Lung (tissue), 16 donors: ENCODE measurements around the gene ZNF470. TPM values are rescaled to one million over a fixed set of nuclear protein-coding genes. Genes with fewer than 3 reads are reported as not detected.
A peak's percentile ranks its signal among the peaks of the same experiment; 100 is the strongest.

Experiments
- ATAC-seq: fragments of 200-7000 bp; cut with Tn5 transposase; one replicate; pipeline ENCODE4 v1.9.1; 2020; ENCODE audit warnings: moderate number of reproducible peaks; ENCODE audit not compliant: insufficient read depth, low FRiP score
- DNase-seq, 3 donors: peaks; one replicate each; pipeline ENCODE4 v3.0.0-alpha.2; 2013 to 2017
- H3K27ac ChIP-seq, 2 donors: one replicate each; pipeline ENCODE4 v1.5.1; 2013; ENCODE audit warnings: mild to moderate bottlenecking in 2 of 2, moderate library complexity in 2 of 2, control low read depth in 1 of 2, inconsistent platforms in 1 of 2, low read depth in 1 of 2, low read length in 1 of 2
- H3K27me3 ChIP-seq, 3 donors: one replicate each; pipeline ENCODE4 v1.5.1; 2013; ENCODE audit warnings: low read length in 2 of 3; ENCODE audit not compliant: control insufficient read depth in 3 of 3, insufficient read depth in 3 of 3
- H3K36me3 ChIP-seq, 4 donors: one replicate each; pipeline ENCODE4 v1.5.1; 2013; ENCODE audit warnings: low read length in 4 of 4, mild to moderate bottlenecking in 1 of 4, moderate library complexity in 1 of 4; ENCODE audit not compliant: control insufficient read depth in 4 of 4, insufficient read depth in 4 of 4
- H3K4me1 ChIP-seq, 5 donors: one replicate each; pipeline ENCODE4 v1.5.1; 2013; ENCODE audit warnings: low read length in 5 of 5, mild to moderate bottlenecking in 2 of 5, moderate library complexity in 1 of 5; ENCODE audit not compliant: control insufficient read depth in 5 of 5, insufficient read depth in 5 of 5
- H3K4me3 ChIP-seq: one replicate; pipeline ENCODE4 v1.5.1; 2013; ENCODE audit warnings: mild to moderate bottlenecking, control low read depth, moderate library complexity
- H3K9ac ChIP-seq, 2 donors: one replicate each; pipeline ENCODE4 v1.5.1; 2013; ENCODE audit warnings: low read length in 2 of 2, control low read depth in 1 of 2; ENCODE audit not compliant: insufficient read depth in 1 of 2
- H3K9me3 ChIP-seq, 4 donors: one replicate each; pipeline ENCODE4 v1.5.1; 2013; ENCODE audit warnings: low read length in 3 of 4, mild to moderate bottlenecking in 1 of 4, moderate library complexity in 1 of 4; ENCODE audit not compliant: control insufficient read depth in 4 of 4, insufficient read depth in 3 of 4
- WGBS, 2 donors: extraction: QIAGEN DNeasy Blood & Tissue Kit; methylation state at CpG; one replicate each; pipeline ENCODE4 v1.1.7; 2013; 5-methylcytosine and 5-hydroxymethylcytosine counted together
- long read RNA-seq, 5 donors: transcript quantifications; one replicate each; lab custom pipeline, GENCODE V29; 2026
- polyA plus RNA-seq, 2 donors: library from polyadenylated mRNA; stranded (reverse); fragments of 200-250 nt; gene quantifications; one replicate each; pipeline ENCODE4 v1.2.1, GENCODE V29; 2013
- total RNA-seq, 2 donors: library from RNA; depleted of rRNA in 1 of 2; stranded (reverse); fragments of >200 nt in 1 of 2; gene quantifications; one replicate each; pipeline ENCODE4 v1.2.1, GENCODE V29; 2014 to 2021
- TF ChIP-seq, protein P1 (sequence below): IDR thresholded peaks from 2 replicates; pipeline ENCODE4 v1.5.1; 2012; ENCODE audit warnings: mild to moderate bottlenecking; ENCODE audit errors: control extremely low read depth, extremely low read depth
- donor health status: control.
- donor health status: control.
- donor health status: Bipolar disorder and iron deficiency.
- donor health status: healthy.
- donor health status: DM: yes; HTN: yes; CAD: no.

Gene ZNF470
- total RNA-seq (1 to 10 TPM; 4.3 to 4.5 TPM), polyA plus RNA-seq (1 to 10 TPM; 1.2 to 2.6 TPM)
- long read RNA-seq, donor 1, full-length matches to known transcripts = 2 of 2 reads
- long read RNA-seq, donor 1, partial matches to known transcripts = 0 of 2 reads
- long read RNA-seq, donor 1, other reads (novel, unspliced or antisense) = 0 of 2 reads
- long read RNA-seq, donor 2, full-length matches to known transcripts = 2 of 2 reads
- long read RNA-seq, donor 2, partial matches to known transcripts = 0 of 2 reads
- long read RNA-seq, donor 2, other reads (novel, unspliced or antisense) = 0 of 2 reads
- long read RNA-seq, donor 3 = 0 reads
- long read RNA-seq, donor 4, full-length matches to known transcripts = 3 of 3 reads
- long read RNA-seq, donor 4, partial matches to known transcripts = 0 of 3 reads
- long read RNA-seq, donor 4, other reads (novel, unspliced or antisense) = 0 of 3 reads
- long read RNA-seq, donor 5, full-length matches to known transcripts = 2 of 2 reads
- long read RNA-seq, donor 5, partial matches to known transcripts = 0 of 2 reads
- long read RNA-seq, donor 5, other reads (novel, unspliced or antisense) = 0 of 2 reads

DNA sequence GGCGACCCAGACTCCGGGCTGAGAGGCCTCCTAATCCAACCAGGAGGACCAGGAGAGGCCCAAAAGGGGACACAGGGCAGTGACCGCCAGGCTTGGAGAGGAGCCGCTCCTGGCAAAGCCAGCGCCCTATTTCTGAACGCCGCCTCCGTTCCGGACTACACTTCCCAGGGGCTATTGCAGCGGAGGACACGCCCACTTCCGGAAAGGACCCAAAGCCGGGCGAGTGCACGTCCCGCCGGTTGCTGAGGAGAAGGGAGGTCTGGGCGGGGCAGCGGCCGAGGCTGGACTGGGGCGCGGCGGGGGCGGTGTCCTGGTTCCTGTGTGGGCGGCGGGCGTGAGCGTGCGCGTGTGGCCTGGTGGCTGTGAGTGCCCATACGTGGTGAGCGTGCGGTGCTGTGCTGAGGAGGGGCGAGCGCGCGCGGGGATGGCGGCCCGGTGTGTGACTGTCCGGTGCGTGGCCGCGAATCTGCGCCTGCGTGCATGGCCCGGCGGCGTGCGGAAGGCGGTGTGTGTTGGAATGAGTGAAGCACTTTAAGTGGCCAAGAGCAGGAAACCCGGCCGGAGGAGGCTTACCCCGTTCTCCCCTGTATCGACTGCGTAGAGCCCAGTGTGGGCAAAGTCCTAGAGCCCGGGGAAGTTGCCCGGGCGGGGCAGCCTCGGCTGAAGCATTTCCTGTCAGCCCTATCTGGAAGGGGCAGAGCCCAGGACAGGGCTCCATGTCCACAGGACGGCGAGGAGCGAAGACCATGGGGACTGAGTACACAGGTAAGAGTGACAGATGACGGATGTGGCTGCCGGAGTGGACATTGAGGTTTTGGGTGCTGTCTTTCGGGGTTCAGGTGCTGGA is at the start of gene ZNF470:
Gene ZNF470 (plus strand): TSS at position 195 of the 847 bp plus-strand sequence. CDS start 2,844 bp downstream, outside the sequence.
- peak; percentile 94 to 96 (median 95) for DNase-seq
- peaks cover 18 to 48% (median 27%) of the 10 kb centered on the region in 4 donors for H3K9me3 ChIP-seq

DNA sequence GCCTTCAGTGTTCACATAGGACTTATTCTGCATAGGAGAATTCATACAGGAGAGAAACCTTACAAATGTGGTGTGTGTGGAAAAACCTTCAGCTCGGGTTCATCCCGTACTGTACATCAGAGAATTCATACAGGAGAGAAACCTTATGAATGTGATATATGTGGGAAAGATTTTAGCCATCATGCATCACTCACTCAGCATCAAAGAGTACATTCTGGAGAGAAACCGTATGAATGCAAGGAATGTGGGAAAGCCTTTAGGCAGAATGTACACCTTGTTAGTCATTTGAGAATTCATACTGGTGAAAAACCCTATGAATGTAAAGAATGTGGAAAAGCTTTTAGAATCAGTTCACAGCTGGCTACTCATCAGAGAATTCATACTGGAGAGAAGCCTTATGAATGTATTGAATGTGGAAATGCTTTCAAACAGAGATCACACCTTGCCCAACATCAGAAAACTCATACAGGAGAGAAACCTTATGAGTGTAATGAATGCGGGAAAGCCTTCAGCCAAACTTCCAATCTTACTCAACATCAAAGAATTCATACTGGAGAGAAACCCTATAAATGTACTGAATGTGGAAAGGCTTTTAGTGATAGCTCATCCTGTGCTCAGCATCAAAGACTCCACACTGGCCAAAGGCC is 41.9 kb upstream of the ZNF470 start:
- ATAC-seq = no peak
- Histone ChIP-seq H3K9me3 (peaks cover 24 to 68% (median 53%) of the 10 kb centered on the region in 4 donors), H3K36me3 (peaks cover 5 to 45% (median 26%) of the 10 kb centered on the region in 4 donors), H3K27me3 (no peaks in the 10 kb centered on the region), H3K4me1 (no peaks in the 10 kb centered on the region), H3K9ac (no peak overlapping the region), H3K4me3 (no peak overlapping the region), H3K27ac (no peak overlapping the region)
- TF ChIP-seq, protein P1, sequence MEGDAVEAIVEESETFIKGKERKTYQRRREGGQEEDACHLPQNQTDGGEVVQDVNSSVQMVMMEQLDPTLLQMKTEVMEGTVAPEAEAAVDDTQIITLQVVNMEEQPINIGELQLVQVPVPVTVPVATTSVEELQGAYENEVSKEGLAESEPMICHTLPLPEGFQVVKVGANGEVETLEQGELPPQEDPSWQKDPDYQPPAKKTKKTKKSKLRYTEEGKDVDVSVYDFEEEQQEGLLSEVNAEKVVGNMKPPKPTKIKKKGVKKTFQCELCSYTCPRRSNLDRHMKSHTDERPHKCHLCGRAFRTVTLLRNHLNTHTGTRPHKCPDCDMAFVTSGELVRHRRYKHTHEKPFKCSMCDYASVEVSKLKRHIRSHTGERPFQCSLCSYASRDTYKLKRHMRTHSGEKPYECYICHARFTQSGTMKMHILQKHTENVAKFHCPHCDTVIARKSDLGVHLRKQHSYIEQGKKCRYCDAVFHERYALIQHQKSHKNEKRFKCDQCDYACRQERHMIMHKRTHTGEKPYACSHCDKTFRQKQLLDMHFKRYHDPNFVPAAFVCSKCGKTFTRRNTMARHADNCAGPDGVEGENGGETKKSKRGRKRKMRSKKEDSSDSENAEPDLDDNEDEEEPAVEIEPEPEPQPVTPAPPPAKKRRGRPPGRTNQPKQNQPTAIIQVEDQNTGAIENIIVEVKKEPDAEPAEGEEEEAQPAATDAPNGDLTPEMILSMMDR = no peak
- WGBS, 2 donors = 77 to 96% methylated on average over 4 of the region's 4 CpGs
- no peak for DNase-seq

More for the DNA sequence above, at the start of gene ZNF470:
- Histone ChIP-seq H3K36me3 (peaks cover 9 to 45% (median 34%) of the 10 kb centered on the region in 4 donors), H3K4me1 (peaks cover 0 to 8% (median 5%) of the 10 kb centered on the region in 5 donors), H3K4me3 (peak within 1 kb of the TSS; percentile 77), H3K9ac (peak within 1 kb of the TSS in 1 of 2 donors; percentile 60), H3K27ac (peak within 1 kb of the TSS; percentile 87 to 93), H3K27me3 (no peaks in the 10 kb centered on the region)
- ATAC-seq = peak; percentile 98
- TF ChIP-seq, protein P1 = no peak
- WGBS, 2 donors = 3 to 4% methylated on average over 63 to 66 of the region's 66 CpGs

DNA sequence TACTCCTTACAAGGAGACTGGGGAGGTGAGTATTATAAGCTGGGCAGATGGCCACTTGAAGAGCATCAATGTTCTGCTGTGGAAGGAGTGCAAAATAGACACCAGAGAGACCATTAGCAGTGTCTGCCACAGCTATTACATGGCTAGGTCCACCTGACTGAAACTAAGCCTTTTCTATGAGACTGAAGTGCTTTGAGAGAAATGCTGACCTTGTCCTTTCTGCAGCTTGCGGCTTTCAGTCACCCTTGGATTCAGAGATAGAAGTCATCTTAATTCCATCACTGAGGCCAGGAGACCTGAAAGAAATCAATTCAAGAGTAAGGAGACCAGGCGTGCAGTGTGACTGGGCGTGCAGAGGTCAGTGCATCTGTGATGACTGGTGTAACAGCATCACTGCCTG is 29.8 kb upstream of the ZNF470 start:
- peaks cover 0 to 8% (median 4%) of the 10 kb centered on the region in 5 donors for H3K4me1 ChIP-seq
- H3K9ac ChIP-seq = no peak overlapping the region
- DNase-seq (no peak), ATAC-seq (no peak)
- H3K27me3 ChIP-seq = no peaks in the 10 kb centered on the region
- H3K27ac ChIP-seq = no peak overlapping the region
- H3K36me3 ChIP-seq = peaks cover 0 to 31% (median 17%) of the 10 kb centered on the region in 4 donors
- TF ChIP-seq, protein P1 = no peak
- no peak overlapping the region for H3K4me3 ChIP-seq
- peaks cover 0 to 43% (median 21%) of the 10 kb centered on the region in 4 donors for H3K9me3 ChIP-seq
- WGBS, 2 donors = 92 to 93% methylated on average over 3 of the region's 3 CpGs
